ENCODE measurements around the gene SMTNL1. TPM values are rescaled to one million over a fixed set of nuclear protein-coding genes. Genes with fewer than 3 reads are reported as not detected.

The SMTNL1 gene
- total RNA-seq, 2 donors from 2014 or later, result 0.22 TPM

DNA sequence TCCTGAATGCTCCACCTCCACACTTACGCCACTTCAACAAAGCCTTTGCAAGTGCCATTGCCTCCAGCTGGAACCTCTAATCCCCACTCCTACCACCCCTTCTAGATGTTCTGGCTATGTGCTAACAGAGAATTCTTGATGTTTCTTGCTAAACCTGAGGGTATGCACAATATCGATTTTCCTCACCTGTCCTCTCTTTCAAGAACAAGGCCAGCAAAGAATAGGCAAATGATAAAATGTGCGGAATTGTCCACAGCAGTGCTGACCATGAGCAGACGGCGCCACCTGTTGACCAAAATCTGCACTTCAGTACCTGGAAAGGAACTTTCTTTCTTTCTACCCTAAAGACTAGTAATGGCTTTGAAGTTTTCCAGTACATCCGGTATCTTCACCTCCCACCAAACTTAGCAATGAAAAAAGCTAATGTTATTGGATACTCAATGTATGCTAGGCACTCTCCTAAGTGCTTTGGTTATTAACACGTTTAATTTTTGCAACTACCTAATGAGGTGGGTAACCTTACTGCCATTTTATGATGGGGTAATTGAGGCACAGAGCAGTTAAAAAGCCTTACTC, 10.3 kb upstream of the SMTNL1 start:
- H3K9me3 ChIP-seq (ENCODE audit: control insufficient read depth, low read length), result peaks cover 5% of the 10 kb centered on the region
- H3K27ac Mint-ChIP-seq, result peak overlapping the region; percentile 67
- H3K4me3 Mint-ChIP-seq, result no peak overlapping the region

DNA sequence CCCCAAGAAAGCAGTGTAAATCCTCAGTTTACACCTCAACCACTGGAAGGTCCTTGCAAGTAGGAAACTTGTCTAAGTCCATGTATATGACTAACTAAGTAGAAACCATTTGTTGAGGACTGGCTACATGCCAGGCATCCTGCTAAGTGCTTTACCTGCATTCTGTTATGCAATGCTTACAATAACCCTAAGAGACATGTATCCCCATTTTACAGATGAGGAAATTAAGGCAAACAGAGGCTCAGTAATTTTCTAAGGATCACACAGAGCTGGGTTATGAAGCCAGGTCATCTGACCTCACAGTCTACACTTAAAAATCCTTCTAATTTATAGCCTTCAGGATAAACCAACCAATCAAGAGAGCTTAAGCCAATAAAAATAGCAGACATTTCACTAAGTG, 8.4 kb upstream of the SMTNL1 start:
- H3K27ac Mint-ChIP-seq, result no peak overlapping the region
- Histone ChIP-seq H3K36me3 (ENCODE audit: control insufficient read depth, insufficient read depth, low read length) (peaks cover 18% of the 10 kb centered on the region), H3K9me3 (ENCODE audit: control insufficient read depth, low read length) (peaks cover 5% of the 10 kb centered on the region), H3K27me3 (ENCODE audit: control insufficient read depth, insufficient read depth, low read length, poor library complexity, severe bottlenecking) (no peaks in the 10 kb centered on the region), H3K9ac (ENCODE audit: extremely low read depth, low read length, poor library complexity, severe bottlenecking) (no peak overlapping the region), H3K4me1 (ENCODE audit: control insufficient read depth, insufficient read depth, low read length) (peaks cover 10% of the 10 kb centered on the region), H3K27ac (ENCODE audit: low read depth, low read length) (no peak overlapping the region), H3K4me3 (ENCODE audit: low read length) (no peak overlapping the region)
- no peaks in the 10 kb centered on the region for H3K9me3 Mint-ChIP-seq
- peaks cover 16% of the 10 kb centered on the region for H3K4me1 Mint-ChIP-seq
- peaks cover 6% of the 10 kb centered on the region for H3K27me3 Mint-ChIP-seq (ENCODE audit: insufficient read depth)
- TF ChIP-seq, protein P1, sequence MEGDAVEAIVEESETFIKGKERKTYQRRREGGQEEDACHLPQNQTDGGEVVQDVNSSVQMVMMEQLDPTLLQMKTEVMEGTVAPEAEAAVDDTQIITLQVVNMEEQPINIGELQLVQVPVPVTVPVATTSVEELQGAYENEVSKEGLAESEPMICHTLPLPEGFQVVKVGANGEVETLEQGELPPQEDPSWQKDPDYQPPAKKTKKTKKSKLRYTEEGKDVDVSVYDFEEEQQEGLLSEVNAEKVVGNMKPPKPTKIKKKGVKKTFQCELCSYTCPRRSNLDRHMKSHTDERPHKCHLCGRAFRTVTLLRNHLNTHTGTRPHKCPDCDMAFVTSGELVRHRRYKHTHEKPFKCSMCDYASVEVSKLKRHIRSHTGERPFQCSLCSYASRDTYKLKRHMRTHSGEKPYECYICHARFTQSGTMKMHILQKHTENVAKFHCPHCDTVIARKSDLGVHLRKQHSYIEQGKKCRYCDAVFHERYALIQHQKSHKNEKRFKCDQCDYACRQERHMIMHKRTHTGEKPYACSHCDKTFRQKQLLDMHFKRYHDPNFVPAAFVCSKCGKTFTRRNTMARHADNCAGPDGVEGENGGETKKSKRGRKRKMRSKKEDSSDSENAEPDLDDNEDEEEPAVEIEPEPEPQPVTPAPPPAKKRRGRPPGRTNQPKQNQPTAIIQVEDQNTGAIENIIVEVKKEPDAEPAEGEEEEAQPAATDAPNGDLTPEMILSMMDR (conservative IDR thresholded peaks at IDR 0.05), result no peak
- H3K4me3 Mint-ChIP-seq, result no peak overlapping the region
- no peak for DNase-seq
- H3K36me3 Mint-ChIP-seq (ENCODE audit: low read depth), result peaks cover 14% of the 10 kb centered on the region

More for the DNA sequence above, 10.3 kb upstream of the SMTNL1 start:
- Histone ChIP-seq H3K27ac (ENCODE audit: low read depth, low read length) (no peak overlapping the region), H3K36me3 (ENCODE audit: control insufficient read depth, insufficient read depth, low read length) (peaks cover 18% of the 10 kb centered on the region), H3K27me3 (ENCODE audit: control insufficient read depth, insufficient read depth, low read length, poor library complexity, severe bottlenecking) (no peaks in the 10 kb centered on the region), H3K9ac (ENCODE audit: extremely low read depth, low read length, poor library complexity, severe bottlenecking) (no peak overlapping the region), H3K4me3 (ENCODE audit: low read length) (no peak overlapping the region), H3K4me1 (ENCODE audit: control insufficient read depth, insufficient read depth, low read length) (peaks cover 10% of the 10 kb centered on the region)
- Mint-ChIP-seq H3K36me3 (ENCODE audit: low read depth) (peaks cover 14% of the 10 kb centered on the region), H3K27me3 (ENCODE audit: insufficient read depth) (no peaks in the 10 kb centered on the region), H3K4me1 (peaks cover 16% of the 10 kb centered on the region), H3K9me3 (no peaks in the 10 kb centered on the region)
- 27 to 29% methylated on average over 6 to 7 of the region's 7 CpGs for WGBS, 2 experiments (ENCODE audit: insufficient coverage in 1 of 2, insufficient read length in 1 of 2)
- TF ChIP-seq, protein P1 (conservative IDR thresholded peaks at IDR 0.05), result peak; percentile 99
- DNase-seq, result peak; percentile 92

DNA sequence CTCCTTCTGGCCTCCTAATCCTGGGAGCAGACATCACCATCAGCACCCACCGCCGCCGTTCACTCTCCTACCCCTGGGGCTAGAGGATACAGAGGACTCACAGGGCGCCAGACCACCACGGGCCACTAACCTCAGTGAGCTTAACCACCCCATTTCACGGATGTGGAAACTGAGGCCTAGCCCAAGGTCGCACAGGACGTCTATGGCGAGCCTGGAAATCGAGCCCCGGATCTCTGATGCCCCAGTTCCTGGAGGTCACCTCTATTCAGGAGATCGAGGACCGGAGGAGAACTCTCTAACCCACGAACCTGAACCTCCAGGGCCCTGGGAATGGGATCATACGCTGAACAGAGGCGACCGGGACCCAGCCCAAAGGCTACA, 7.2 kb upstream of the SMTNL1 start:
- DNase-seq, result no peak
- H3K4me1 ChIP-seq (ENCODE audit: control insufficient read depth, insufficient read depth, low read length), result peaks cover 10% of the 10 kb centered on the region
- Mint-ChIP-seq H3K27ac (peak overlapping the region; percentile 90), H3K4me1 (peaks cover 16% of the 10 kb centered on the region), H3K36me3 (ENCODE audit: low read depth) (peaks cover 8% of the 10 kb centered on the region), H3K27me3 (ENCODE audit: insufficient read depth) (peaks cover 16% of the 10 kb centered on the region), H3K9me3 (no peaks in the 10 kb centered on the region), H3K4me3 (peak overlapping the region; percentile 83)
- no peaks in the 10 kb centered on the region for H3K9me3 ChIP-seq (ENCODE audit: control insufficient read depth, low read length)
- TF ChIP-seq, protein P1 (conservative IDR thresholded peaks at IDR 0.05), result no peak
- peak overlapping the region; percentile 99 for H3K4me3 ChIP-seq (ENCODE audit: low read length)
- H3K27ac ChIP-seq (ENCODE audit: low read depth, low read length), result no peak overlapping the region
- H3K36me3 ChIP-seq (ENCODE audit: control insufficient read depth, insufficient read depth, low read length), result peaks cover 13% of the 10 kb centered on the region
- WGBS, 2 experiments (ENCODE audit: insufficient coverage in 1 of 2, insufficient read length in 1 of 2), result 3% methylated on average over 14 to 17 of the region's 17 CpGs
- peaks cover 3% of the 10 kb centered on the region for H3K27me3 ChIP-seq (ENCODE audit: control insufficient read depth, insufficient read depth, low read length, poor library complexity, severe bottlenecking)
- peak overlapping the region; percentile 83 for H3K9ac ChIP-seq (ENCODE audit: extremely low read depth, low read length, poor library complexity, severe bottlenecking)

Measured in endodermal cell (in vitro differentiated cells).